ENCODE results near the gene NAPG. TPM values are rescaled to one million over a fixed set of nuclear protein-coding genes. Genes with fewer than 3 reads are reported as not detected.
"Not testable (repeated sequence)": the region's sequence is repeated elsewhere in the genome, so short reads cannot be mapped to it uniquely, and the experiment has no call there.

Gene NAPG
- total RNA-seq, 1 donor from 2014 or later: 32.0 TPM

DNA sequence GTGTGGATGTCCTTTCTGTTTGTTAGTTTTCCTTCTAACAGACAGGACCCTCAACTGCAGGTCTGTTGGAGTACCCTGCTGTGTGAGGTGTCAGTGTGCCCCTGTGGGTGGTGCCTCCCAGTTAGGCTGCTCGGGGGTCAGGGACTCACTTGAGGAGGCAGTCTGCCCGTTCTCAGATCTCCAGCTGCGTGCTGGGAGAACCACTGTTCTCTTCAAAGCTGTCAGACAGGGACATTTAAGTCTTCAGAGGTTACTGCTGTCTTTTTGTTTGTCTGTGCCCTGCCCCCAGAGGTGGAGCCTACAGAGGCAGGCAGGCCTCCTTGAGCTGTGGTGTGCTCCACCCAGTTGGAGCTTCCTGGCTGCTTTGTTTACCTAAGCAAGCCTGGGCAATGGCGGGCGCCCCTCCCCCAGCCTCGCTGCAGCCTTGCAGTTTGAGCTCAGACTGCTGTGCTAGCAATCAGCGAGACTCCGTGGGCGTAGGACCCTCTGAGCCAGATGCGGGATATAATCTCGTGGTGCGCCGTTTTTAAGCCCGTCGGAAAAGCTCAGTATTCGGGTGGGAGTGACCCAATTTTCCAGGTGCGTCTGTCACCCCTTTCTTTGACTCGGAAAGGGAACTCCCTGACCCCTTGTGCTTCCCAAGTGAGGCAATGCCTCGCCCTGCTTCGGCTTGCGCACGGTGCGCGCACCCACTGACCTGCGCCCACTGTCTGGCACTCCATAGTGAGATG, 52.2 kb downstream of the NAPG start:
- intact Hi-C loops (cut with micrococcal nuclease): not testable (repeated sequence)

DNA sequence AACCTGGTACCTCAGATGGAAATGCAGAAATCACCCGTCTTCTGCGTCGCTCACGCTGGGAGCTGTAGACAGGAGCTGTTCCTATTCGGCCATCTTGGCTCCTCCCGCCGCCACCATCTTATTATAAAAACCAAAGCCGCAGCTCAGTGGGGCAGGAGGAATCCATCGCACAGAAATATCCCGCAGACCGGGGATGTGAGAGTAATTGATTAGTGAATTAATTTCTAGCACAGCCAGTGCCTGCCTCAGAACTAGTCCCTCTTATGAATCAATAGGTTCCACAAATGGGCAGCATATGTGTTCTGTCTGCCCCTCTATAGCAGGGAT, 52.7 kb downstream of the NAPG start:
- intact Hi-C loops (cut with micrococcal nuclease): not testable (repeated sequence)

DNA sequence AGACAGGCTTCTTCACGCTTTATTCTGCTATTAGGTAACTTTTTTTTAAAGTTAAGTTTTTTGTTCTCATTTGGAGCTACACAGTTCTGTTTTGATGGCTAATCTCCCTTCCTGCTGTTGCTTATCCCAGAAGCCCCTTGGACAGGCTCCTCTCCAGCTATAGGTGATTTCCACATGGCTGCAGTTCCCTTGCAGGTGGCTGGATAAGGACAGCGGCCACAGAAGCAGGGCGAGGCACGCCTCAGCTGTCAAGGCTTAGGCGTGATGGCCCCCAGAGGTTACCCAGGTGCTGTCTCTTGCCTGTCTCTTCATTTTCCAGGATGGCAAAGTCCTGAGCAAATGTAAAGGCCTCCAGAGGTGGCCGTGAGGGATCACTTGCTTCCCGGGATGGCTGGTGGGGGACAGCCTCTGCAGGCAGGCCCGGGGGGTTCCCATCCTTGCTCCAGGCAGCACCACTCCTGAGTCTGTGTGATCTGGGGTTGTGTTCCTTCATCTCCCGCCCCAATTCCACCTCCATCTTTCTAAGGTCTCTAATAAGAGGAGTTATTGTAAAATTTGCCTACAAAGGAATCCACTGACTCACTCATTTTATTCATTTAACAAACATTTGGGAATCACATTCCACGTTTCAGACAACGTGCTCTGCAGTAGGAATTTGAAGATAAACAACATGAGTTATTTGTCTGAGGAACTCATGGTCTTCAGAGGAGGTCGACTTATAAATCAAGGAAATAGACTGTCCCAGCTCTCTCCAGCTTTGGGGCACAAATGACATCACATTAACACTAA, 53.4 kb downstream of the NAPG start:
- intact Hi-C loops (cut with micrococcal nuclease): no loop called here

DNA sequence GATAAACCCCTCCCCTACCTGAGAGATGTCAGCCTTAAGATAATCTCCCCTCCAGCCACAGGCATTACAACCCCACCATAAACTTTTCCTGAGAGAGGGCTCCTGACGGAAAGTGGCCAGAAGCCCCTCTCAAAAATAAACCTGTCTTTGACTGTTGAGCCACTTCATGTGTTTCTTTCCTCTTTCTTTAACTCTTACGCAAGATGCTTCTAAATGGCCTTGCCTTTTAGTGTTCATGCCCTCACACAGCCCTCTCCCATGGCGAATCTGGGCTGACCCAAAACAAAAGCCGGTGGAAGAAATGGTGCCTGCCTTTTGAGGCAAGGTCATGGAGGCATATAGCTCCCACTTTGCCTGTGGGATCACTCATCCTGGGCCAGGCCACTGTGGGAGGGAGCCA, 54.4 kb downstream of the NAPG start:
- intact Hi-C loops (cut with micrococcal nuclease): no loop called here

DNA sequence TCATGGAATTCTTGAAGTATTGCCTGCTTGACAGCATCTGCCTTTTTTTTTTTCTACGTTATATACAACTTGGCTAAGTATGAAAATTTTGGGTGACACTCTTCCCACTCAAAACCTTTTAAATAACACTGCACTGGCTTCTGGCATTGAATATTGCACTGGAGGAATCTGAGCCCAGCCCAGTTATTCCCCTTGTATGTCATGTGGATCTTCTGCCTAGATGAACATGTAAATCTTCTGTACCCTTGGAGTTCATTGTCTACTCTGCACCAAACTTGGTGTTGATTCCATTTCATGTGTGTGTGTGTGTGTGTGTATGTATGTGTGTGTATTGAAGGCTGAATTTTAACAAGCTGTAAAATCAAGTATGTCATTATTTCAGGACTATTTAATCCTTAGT, 59.4 kb downstream of the NAPG start:
- intact Hi-C loops (cut with micrococcal nuclease): no loop called here

DNA sequence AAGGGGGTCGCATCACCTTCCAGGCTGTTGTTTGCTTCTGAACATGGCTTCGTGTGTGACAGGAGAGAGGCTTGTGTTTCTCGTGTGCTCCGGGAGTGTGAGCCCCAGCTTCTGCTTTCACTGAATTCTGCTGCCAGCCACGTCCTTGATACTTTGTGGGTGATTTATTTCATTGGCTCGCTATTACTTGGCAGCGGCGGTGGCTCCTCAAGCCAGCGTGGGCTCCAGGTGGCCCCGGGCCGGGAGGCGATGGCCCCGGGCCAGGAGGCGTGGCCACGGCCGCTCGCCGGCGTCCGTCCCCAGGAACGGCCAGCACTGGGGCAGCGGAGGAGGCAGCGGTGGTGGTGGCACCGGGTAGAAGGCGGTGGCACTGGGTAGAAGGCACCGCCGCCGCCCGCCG, 63.1 kb downstream of the NAPG start:
- intact Hi-C loops (cut with micrococcal nuclease): no loop called here

DNA sequence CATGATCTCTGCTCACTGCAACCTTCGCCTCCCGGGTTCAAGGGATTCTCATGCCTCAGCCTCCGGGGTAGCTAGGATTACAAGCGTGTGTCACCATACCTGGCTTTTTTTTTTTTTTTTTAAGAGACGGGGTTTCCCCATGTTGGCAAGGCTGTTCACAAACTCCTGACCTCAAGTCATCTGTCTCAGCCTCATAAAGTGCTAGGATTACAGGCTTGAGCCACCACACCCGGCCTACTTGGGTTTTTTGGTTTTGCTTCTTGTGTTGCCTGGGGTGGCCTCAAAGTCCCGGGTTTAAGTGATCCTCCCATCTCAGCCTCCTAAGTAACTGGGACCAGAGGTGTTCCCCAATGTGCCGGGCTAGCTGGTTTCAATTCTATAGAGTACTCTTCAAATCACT, 64.6 kb downstream of the NAPG start:
- intact Hi-C loops (cut with micrococcal nuclease): no loop called here

DNA sequence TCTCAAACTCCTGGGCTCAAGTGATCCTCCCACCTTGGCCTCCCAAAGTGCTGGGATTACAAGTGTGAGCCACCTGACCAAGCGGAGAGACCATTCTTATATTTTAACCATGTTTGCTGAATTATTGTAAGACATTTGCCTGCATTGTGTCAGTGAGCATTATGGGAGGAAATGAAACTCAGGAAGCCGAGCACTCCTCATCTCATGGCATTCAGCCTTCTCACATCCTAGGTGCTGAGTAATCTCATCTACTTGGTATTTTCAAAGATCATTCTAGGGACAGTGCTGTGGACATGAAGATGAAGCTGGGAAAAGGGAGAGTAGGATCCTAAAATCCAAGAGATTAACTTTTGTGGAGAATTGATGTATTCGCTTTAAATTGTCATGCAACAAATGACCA, 66.1 kb downstream of the NAPG start:
- intact Hi-C loops (cut with micrococcal nuclease): no loop called here

DNA sequence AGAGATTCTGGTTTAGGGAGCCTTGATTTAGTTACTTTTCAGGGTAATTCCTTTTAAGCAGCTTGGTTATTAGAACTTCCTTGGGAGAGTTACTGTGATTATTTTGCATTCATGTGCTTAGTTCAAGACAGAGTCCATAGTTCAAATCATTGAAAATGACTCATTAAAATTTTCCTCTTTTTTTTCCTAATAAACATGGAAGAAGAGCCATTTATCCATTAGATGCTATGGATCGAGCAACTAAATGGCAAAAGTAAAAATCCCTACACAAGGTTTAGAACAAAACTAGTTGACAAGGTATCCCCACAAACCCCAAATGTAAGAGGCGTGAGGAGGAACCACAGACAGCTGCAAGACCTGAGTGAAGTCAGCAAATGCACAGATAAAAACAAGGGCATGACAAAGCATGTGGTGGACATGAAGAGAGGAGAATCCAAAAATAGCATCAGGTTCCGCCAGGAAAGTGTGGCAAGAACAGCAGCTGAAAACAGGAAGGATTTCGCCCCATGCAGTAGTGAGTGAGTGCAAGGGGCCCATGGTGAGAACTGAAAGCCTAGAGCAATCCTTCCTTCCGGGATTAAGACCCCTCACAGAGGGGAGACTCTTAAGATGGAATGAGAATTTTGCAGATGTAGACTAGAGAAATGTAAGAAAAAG, 67.7 kb downstream of the NAPG start:
- intact Hi-C loops (cut with micrococcal nuclease): not testable (repeated sequence)

DNA sequence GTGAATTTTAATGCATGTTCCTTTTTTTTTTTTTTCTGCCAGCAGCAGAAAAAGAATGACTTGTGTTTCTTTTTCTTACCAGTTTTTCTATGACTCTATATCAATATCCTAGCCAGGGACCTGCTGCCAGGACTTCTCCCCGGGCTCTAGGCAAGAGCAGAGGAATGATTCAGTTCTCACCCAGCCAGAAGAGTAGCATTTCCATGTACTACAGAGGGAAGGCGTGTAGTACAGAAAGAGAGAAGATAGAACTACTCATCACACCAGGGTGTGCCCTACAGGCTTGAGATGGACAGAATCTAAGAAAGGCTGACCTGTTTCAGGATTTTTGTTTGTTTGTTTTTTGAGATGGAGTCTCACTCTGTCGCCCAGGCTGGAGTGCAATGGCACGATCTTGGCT, 70.1 kb downstream of the NAPG start:
- intact Hi-C loops (cut with micrococcal nuclease): not testable (repeated sequence)

DNA sequence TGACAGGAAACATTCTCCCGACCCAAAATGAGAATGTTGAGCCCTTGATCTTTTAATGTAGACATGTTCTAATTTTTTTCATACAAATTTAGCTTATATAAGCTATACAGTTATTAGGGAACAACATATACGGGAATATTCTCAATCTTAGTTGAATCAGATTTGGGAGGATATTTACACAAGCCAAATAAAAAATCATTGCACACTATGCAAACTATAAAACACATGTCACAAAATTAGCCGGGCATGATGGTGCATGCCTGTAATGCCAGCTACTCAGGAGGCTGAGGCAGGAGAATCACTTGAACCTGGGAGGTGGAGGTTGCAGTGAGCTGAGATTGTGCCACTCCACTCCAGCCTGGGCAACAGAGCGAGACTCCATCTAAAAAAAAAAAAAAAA, 71.9 kb downstream of the NAPG start:
- intact Hi-C loops (cut with micrococcal nuclease): not testable (repeated sequence)

DNA sequence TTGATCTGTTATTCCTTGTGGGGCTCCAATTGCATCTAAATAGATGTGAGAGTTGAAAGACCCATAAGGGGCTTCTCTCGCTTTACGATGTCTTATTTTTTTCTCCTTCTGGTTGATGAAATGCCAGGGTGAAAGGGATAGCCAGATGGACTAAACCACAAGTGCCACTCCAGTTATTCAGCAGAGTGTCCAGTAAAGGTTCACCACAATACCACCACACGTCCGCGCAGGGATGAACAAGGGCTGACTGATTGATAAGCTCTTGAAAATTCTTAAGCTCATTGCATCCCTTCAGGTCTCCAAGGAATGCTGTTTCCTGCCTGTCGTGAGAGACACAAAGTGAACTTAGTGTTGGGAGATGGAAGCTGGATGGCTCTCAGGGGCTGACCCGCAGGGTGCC, 74.9 kb downstream of the NAPG start:
- intact Hi-C loops (cut with micrococcal nuclease): not testable (repeated sequence)

Other genes starting within 250 kb of the NAPG start
- gene APCDD1, start 71.4 kb upstream of the NAPG start, total RNA-seq: not detected in 2 replicates